Right lobe of liver (tissue), 6 donors: ENCODE measurements around the gene RBM6. TPM values are rescaled to one million over a fixed set of nuclear protein-coding genes. Genes with fewer than 3 reads are reported as not detected.

Source experiments
- ATAC-seq, 4 donors: fragments of 200-7000 bp; cut with Tn5 transposase; one replicate each; pipeline ENCODE4 v1.9.1; 2020; ENCODE audit warnings: mild to moderate bottlenecking in 4 of 4, moderate library complexity in 4 of 4
- DNase-seq, 3 donors: peaks; one replicate each; pipeline ENCODE4 v3.0.0-alpha.2; 2020
- H3K27ac ChIP-seq, 3 donors: fragments of 200-600 bp; one replicate each; pipeline ENCODE4 v1.8.0; 2022
- H3K27me3 ChIP-seq, 2 donors: fragments of 200-600 bp; one replicate each; pipeline ENCODE4 v1.8.0; 2022
- H3K36me3 ChIP-seq, 4 donors: fragments of 200-600 bp; sonication (generic) in 1 of 4; one replicate each; pipeline versions ENCODE4 v1.5.1 to v1.8.0; 2017 to 2022; ENCODE audit warnings: control low read depth in 1 of 4
- H3K4me1 ChIP-seq, 4 donors: fragments of 200-600 bp; sonication (generic) in 1 of 4; one replicate each; pipeline versions ENCODE4 v1.5.1 to v1.8.0; 2017 to 2022; ENCODE audit warnings: control low read depth in 1 of 4
- H3K4me3 ChIP-seq, 3 donors: fragments of 200-600 bp; one replicate each; pipeline ENCODE4 v1.8.0; 2022
- H3K9me3 ChIP-seq, 4 donors: fragments of 200-600 bp; sonication (generic) in 1 of 4; one replicate each; pipeline versions ENCODE4 v1.5.1 to v1.8.0; 2017 to 2022; ENCODE audit warnings: control low read depth in 1 of 4
- POLR2A ChIP-seq: fragments of 450-650 bp; IDR thresholded peaks from one replicate; pipeline ENCODE4 v1.6.1; 2017; ENCODE audit warnings: antibody characterized with exemption, mild to moderate bottlenecking
- WGBS: methylation state at CpG from one replicate; pipeline ENCODE4 v1.1.6; 2018; ENCODE audit warnings: low coverage, low lambda C conversion rate; ENCODE audit not compliant: insufficient coverage; ENCODE audit errors: missing lambda C conversion rate; 5-methylcytosine and 5-hydroxymethylcytosine counted together
- intact Hi-C, 2 donors: fragments of 100-400 bp; cut with DNase I; formaldehyde crosslinking; loops; one replicate each; pipeline versions ENCODE4 v1.11.2 to v1.14.1; 2022
- total RNA-seq, 6 experiments: library from RNA; depleted of rRNA in 2 of 6; stranded (reverse); fragments of >200 nt in 2 of 6; fragmentation: NEBNext Ultra II Directional in 3 of 6; extraction: Animal tissue kit (Norgen Biotek cat#: 25700) in 3 of 6; gene quantifications; one replicate each; pipeline versions ENCODE4 v1.1.0 to v1.2.4, GENCODE V29; 2016 to 2023
- TF ChIP-seq, protein P1 (sequence below), 4 donors: fragments of 200-600 bp in 3 of 4; fragments of 450-650 bp in 1 of 4; IDR thresholded peaks; one replicate each; pipeline versions ENCODE4 v1.5.1 to v1.8.0; 2016 to 2022; ENCODE audit warnings: antibody characterized with exemption in 4 of 4, mild to moderate bottlenecking in 2 of 4
- donor health status: DM: no; HTN: yes; CAD: no.
- donor health status: DM: no; HTN: no; CAD: no.
- donor health status: DM: no; HTN: no; CAD: no.
- donor health status: DM: no; HTN: yes; CAD: no.
- donor health status: DM: no; HTN: yes; CAD: no.

The RBM6 gene
- total RNA-seq, 6 experiments from 2014 or later: 25.9 to 46.4 (median 32.9) TPM

GRCh38 chr3:49967291-49967690, 27.3 kb downstream of the RBM6 start:
- Histone ChIP-seq H3K27ac (no peak overlapping the region), H3K4me3 (no peak overlapping the region), H3K9me3 (no peaks in the 10 kb centered on the region), H3K27me3 (no peaks in the 10 kb centered on the region), H3K4me1 (peaks cover 0 to 4% (median 2%) of the 10 kb centered on the region in 4 donors), H3K36me3 (peaks cover 0 to 10% (median 5%) of the 10 kb centered on the region in 4 donors)
- ATAC-seq (no peak), DNase-seq (no peak)
- 73% methylated on average over 5 of the region's 6 CpGs for WGBS
- intact Hi-C loops: no loop called here
- TF ChIP-seq, protein P1, sequence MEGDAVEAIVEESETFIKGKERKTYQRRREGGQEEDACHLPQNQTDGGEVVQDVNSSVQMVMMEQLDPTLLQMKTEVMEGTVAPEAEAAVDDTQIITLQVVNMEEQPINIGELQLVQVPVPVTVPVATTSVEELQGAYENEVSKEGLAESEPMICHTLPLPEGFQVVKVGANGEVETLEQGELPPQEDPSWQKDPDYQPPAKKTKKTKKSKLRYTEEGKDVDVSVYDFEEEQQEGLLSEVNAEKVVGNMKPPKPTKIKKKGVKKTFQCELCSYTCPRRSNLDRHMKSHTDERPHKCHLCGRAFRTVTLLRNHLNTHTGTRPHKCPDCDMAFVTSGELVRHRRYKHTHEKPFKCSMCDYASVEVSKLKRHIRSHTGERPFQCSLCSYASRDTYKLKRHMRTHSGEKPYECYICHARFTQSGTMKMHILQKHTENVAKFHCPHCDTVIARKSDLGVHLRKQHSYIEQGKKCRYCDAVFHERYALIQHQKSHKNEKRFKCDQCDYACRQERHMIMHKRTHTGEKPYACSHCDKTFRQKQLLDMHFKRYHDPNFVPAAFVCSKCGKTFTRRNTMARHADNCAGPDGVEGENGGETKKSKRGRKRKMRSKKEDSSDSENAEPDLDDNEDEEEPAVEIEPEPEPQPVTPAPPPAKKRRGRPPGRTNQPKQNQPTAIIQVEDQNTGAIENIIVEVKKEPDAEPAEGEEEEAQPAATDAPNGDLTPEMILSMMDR (IDR thresholded peaks at IDR 0.05): no peak
- TF ChIP-seq POLR2A: no peak

- no peak overlapping the region for H3K4me3 ChIP-seq
- H3K4me1 ChIP-seq: peaks cover 0 to 13% (median 6%) of the 10 kb centered on the region in 4 donors
- no peak for DNase-seq
- WGBS: 60% methylated on average over 5 of the region's 8 CpGs
- H3K27me3 ChIP-seq: no peaks in the 10 kb centered on the region
- H3K9me3 ChIP-seq: no peaks in the 10 kb centered on the region
- H3K36me3 ChIP-seq: peaks cover 0 to 10% (median 3%) of the 10 kb centered on the region in 4 donors
- TF ChIP-seq, protein P1 (IDR thresholded peaks at IDR 0.05): no peak
- no peak for TF ChIP-seq POLR2A
- intact Hi-C loops: no loop called here
- ATAC-seq: no peak
- H3K27ac ChIP-seq: no peak overlapping the region
Observed at GRCh38 chr3:49968346-49968745, 28.4 kb downstream of the RBM6 start.

DNA sequence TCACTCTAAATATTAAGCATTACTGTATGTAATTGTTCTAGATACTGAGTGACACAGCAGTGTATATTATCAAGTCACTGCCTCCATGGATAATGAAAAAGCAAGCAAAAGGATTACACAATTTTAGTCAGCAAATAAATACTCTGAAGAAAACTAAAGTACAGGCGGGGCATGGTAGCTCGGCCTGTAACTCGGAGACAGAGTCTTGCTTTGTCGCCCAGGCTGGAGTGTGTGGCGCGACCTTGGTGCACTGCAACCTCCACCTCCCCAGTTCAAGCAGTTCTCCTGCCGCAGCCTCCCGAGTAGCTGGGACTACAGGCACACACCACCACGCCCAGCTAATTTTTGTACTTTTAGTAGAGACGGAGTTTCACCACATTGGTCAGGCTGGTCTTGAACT, 32.7 kb downstream of the RBM6 start:
- Histone ChIP-seq H3K27ac (peak overlapping the region in 1 of 3 donors; percentile 15), H3K27me3 (no peaks in the 10 kb centered on the region), H3K4me3 (no peak overlapping the region), H3K36me3 (peaks cover 5 to 14% (median 6%) of the 10 kb centered on the region in 4 donors), H3K4me1 (peaks cover 0 to 13% (median 6%) of the 10 kb centered on the region in 4 donors), H3K9me3 (no peaks in the 10 kb centered on the region)
- ATAC-seq (peak; percentile 83 to 90 (median 88)), DNase-seq (no peak)
- intact Hi-C loops: no loop called here
- TF ChIP-seq, protein P1 (IDR thresholded peaks at IDR 0.05): no peak
- TF ChIP-seq POLR2A: no peak
- WGBS: 64% methylated on average over 10 of the region's 10 CpGs

- no peak overlapping the region for H3K27ac ChIP-seq
- no peak for TF ChIP-seq POLR2A
- TF ChIP-seq, protein P1 (IDR thresholded peaks at IDR 0.05): no peak
- WGBS: 89% methylated on average over 2 of the region's 2 CpGs
- DNase-seq (no peak), ATAC-seq (no peak)
- peaks cover 5 to 15% (median 7%) of the 10 kb centered on the region in 4 donors for H3K36me3 ChIP-seq
- no peaks in the 10 kb centered on the region for H3K9me3 ChIP-seq
- no peak overlapping the region for H3K4me3 ChIP-seq
- H3K27me3 ChIP-seq: no peaks in the 10 kb centered on the region
- peaks cover 0 to 12% (median 6%) of the 10 kb centered on the region in 4 donors for H3K4me1 ChIP-seq
- intact Hi-C loops: no loop called here
Observed at GRCh38 chr3:49976942-49977341, 37.0 kb downstream of the RBM6 start.

GRCh38 chr3:49984394-49984793, 44.4 kb downstream of the RBM6 start:
- WGBS: 51% methylated on average over 13 of the region's 13 CpGs
- peaks cover 0 to 10% (median 2%) of the 10 kb centered on the region in 4 donors for H3K36me3 ChIP-seq
- no peaks in the 10 kb centered on the region for H3K27me3 ChIP-seq
- no peak for TF ChIP-seq POLR2A
- TF ChIP-seq, protein P1 (IDR thresholded peaks at IDR 0.05): no peak
- intact Hi-C loops: no loop called here
- no peak overlapping the region for H3K4me3 ChIP-seq
- H3K27ac ChIP-seq: no peak overlapping the region
- no peak for ATAC-seq
- H3K9me3 ChIP-seq: no peaks in the 10 kb centered on the region
- H3K4me1 ChIP-seq: no peaks in the 10 kb centered on the region
- DNase-seq: no peak
